ENCODE results near the gene LPCAT3. TPM values are rescaled to one million over a fixed set of nuclear protein-coding genes. Genes with fewer than 3 reads are reported as not detected.
"Not testable (repeated sequence)": the region's sequence is repeated elsewhere in the genome, so short reads cannot be mapped to it uniquely, and the experiment has no call there.

LPCAT3 gene
- total RNA-seq, 3 donors from 2014 or later, result 24.4 to 27.6 (median 25.0) TPM

DNA sequence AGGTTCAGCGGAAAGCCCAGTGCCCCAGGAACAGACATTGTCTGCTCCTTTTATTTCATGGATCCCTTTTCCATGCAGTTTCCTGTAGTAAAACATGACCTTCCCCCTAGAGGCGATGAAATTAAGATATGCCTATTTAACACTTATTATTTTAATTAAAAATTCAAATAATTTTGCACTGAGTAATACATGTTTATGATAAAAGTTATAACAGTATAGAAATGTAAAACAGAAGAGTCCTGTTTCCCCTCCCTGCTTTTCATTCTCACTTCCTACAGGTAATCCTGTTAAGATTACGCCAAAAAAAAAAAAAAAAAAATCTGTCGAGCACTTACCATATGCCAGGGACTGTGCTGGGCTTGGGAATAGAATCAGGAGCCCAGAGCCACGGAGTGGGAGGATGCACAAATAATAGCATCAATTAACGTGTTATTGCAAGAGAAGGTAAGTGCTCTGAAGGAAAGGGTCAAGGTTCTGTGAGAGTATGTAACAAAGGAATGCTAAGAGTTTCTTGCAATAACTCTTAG is 830 bp upstream of the LPCAT3 start:
- Mint-ChIP-seq H3K4me1 (ENCODE audit: low read depth) (peaks cover 20% of the 10 kb centered on the region), H3K36me3 (ENCODE audit: insufficient read depth) (no peaks in the 10 kb centered on the region)
- ATAC-seq, result no peak

GRCh38 chr12:7017870-7018349 is 366 bp downstream of the LPCAT3 start:
- no peaks in the 10 kb centered on the region for H3K9me3 Mint-ChIP-seq
- no peak for DNase-seq

More for the DNA sequence above, 830 bp upstream of the LPCAT3 start:
- DNase-seq, result no peak
- Mint-ChIP-seq H3K27me3 (ENCODE audit: low read depth) (no peaks in the 10 kb centered on the region), H3K4me3 (peak overlapping the region; percentile 88), H3K9me3 (no peaks in the 10 kb centered on the region)

GRCh38 chr12:7016958-7017571 is 1.2 kb downstream of the LPCAT3 start:
- ATAC-seq, result no peak
- Mint-ChIP-seq H3K4me3 (peak overlapping the region; percentile 88), H3K36me3 (ENCODE audit: insufficient read depth) (peaks cover 15% of the 10 kb centered on the region), H3K27me3 (ENCODE audit: low read depth) (no peaks in the 10 kb centered on the region), H3K9me3 (no peaks in the 10 kb centered on the region), H3K4me1 (ENCODE audit: low read depth) (peaks cover 25% of the 10 kb centered on the region)
- no peak for DNase-seq

More at GRCh38 chr12:7017870-7018349, 366 bp downstream of the LPCAT3 start:
- Mint-ChIP-seq H3K4me3 (peak overlapping the region; percentile 88), H3K36me3 (ENCODE audit: insufficient read depth) (peaks cover 10% of the 10 kb centered on the region), H3K4me1 (ENCODE audit: low read depth) (peaks cover 25% of the 10 kb centered on the region), H3K27me3 (ENCODE audit: low read depth) (no peaks in the 10 kb centered on the region)
- peak; percentile 5 to 32 for ATAC-seq

DNA sequence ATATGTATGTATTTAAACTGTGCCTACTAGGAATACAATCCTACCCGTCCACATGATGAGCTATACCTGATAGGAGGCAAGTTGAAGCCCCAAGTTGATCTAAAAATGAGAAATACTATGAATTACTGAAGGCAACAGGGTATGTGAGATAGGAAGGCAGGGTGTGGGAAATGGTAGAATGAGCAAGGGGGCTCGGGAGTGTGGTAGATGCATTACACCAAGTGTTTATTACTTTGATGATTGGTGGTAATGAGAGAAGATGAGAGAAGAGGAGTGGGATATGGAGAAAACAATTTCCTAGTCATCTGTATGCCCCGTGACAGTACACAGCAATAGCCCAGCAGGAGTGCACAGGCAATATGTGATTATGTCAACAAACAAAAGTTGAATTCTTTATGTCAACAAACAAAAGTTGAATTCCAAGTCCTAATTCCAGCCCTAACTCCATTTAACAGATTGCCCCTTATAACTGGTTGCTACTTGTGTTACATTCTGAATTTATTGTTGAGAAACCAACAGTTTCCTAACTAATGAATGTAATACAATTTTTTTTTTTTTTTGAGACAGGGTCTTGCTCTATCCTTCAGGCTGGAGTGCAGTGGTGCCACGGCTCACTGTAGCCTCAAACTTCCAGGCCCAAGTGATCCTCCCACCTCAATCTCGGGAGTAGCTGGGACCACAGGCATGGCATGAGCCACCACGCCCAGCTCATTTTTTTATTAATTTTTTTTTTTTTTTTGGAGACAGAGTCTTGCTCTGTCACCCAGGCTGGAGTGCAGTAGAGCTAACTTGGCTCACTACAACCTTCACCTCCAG is 2.5 kb downstream of the LPCAT3 start:
- DNase-seq (no peak), ATAC-seq (no peak)
- H3K4me3 Mint-ChIP-seq, result no peak overlapping the region
- peaks cover 16% of the 10 kb centered on the region for H3K36me3 Mint-ChIP-seq (ENCODE audit: insufficient read depth)
- H3K9me3 Mint-ChIP-seq, result no peaks in the 10 kb centered on the region
- no peaks in the 10 kb centered on the region for H3K27me3 Mint-ChIP-seq (ENCODE audit: low read depth)
- peaks cover 25% of the 10 kb centered on the region for H3K4me1 Mint-ChIP-seq (ENCODE audit: low read depth)

- Mint-ChIP-seq H3K4me1 (ENCODE audit: low read depth) (peaks cover 39% of the 10 kb centered on the region), H3K36me3 (ENCODE audit: insufficient read depth) (peaks cover 26% of the 10 kb centered on the region), H3K9me3 (no peaks in the 10 kb centered on the region), H3K27me3 (ENCODE audit: low read depth) (no peaks in the 10 kb centered on the region), H3K4me3 (no peak overlapping the region)
- ATAC-seq, result no peak
- no peak for DNase-seq
These were observed 5.2 kb downstream of the LPCAT3 start for GRCh38 chr12:7013101-7013500.

GRCh38 chr12:7012024-7012607 is 6.2 kb downstream of the LPCAT3 start:
- peaks cover 36% of the 10 kb centered on the region for H3K4me1 Mint-ChIP-seq (ENCODE audit: low read depth)
- peaks cover 28% of the 10 kb centered on the region for H3K36me3 Mint-ChIP-seq (ENCODE audit: insufficient read depth)
- H3K9me3 Mint-ChIP-seq, result no peaks in the 10 kb centered on the region
- H3K4me3 Mint-ChIP-seq, result no peak overlapping the region
- DNase-seq (no peak), ATAC-seq (no peak)
- no peaks in the 10 kb centered on the region for H3K27me3 Mint-ChIP-seq (ENCODE audit: low read depth)

DNA sequence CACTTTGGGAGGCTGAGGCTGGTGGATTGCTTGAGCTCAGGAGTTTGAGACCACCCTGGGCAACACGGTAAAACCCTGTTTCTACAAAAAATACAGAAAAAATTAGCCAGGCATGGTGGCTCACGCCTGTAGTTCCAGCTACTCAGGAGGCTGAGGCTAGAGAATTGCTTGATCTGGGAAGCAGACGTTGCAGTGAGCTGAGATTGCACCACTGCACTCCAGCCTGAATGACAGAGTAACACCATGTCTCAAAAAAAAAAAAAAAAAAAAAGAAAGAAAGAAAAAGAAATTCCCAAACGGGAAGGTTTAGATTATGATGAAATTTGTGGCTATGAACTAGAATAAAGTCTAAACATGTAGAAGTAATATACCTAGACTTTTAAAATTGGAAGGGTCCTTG is 6.9 kb downstream of the LPCAT3 start:
- not testable (repeated sequence) for DNase-seq; H3K27me3 Mint-ChIP-seq (ENCODE audit: low read depth); ATAC-seq; H3K9me3 Mint-ChIP-seq; H3K4me3 Mint-ChIP-seq
- Mint-ChIP-seq H3K36me3 (ENCODE audit: insufficient read depth) (peaks cover 28% of the 10 kb centered on the region), H3K4me1 (ENCODE audit: low read depth) (peaks cover 29% of the 10 kb centered on the region)

DNA sequence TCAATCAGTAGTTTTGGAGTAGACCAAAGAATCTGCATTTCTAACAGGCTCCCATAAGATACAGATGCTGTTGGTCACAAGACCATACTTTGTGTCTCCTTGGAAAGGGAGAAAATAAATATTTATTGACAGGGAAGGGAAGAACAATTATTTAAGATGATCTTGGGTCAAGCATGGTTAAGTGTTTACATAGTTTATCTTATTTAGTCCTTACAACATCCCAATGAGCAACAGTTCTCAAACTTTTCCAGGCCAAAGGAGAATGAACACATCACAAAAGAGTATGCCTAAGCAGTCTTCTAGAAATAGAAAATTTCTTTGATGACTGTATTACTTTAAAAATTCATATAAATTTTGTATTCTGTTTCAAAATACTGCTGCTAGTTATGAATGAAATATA is 8.8 kb downstream of the LPCAT3 start:
- H3K9me3 Mint-ChIP-seq, result no peaks in the 10 kb centered on the region
- no peaks in the 10 kb centered on the region for H3K27me3 Mint-ChIP-seq (ENCODE audit: low read depth)
- DNase-seq (no peak), ATAC-seq (no peak)
- peaks cover 28% of the 10 kb centered on the region for H3K4me1 Mint-ChIP-seq (ENCODE audit: low read depth)
- peaks cover 36% of the 10 kb centered on the region for H3K36me3 Mint-ChIP-seq (ENCODE audit: insufficient read depth)
- no peak overlapping the region for H3K4me3 Mint-ChIP-seq

GRCh38 chr12:7008864-7009263 is 9.4 kb downstream of the LPCAT3 start:
- Mint-ChIP-seq H3K36me3 (ENCODE audit: insufficient read depth) (peaks cover 34% of the 10 kb centered on the region), H3K4me3 (no peak overlapping the region), H3K27me3 (ENCODE audit: low read depth) (no peaks in the 10 kb centered on the region), H3K9me3 (no peaks in the 10 kb centered on the region), H3K4me1 (ENCODE audit: low read depth) (peaks cover 25% of the 10 kb centered on the region)
- ATAC-seq (no peak), DNase-seq (no peak)

DNA sequence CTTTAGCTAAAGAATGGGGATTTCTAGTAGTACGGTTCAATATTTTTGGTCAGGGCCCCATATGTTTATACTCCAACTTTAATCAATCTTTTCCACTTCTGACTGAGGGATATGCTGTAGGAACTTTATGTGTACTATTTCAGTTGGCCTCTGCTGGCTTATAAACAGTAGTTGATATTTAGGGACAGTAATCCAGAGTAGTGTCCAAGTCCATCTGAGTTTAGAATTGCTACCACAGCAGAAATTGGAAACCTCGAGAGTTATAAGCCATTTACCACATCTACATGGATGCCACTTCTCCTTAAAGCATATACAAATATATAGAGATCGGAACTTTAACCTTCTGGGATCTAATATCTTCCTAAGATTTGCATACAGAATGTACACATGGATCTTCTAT is 11.6 kb downstream of the LPCAT3 start:
- ATAC-seq (no peak), DNase-seq (no peak)
- Mint-ChIP-seq H3K4me3 (no peak overlapping the region), H3K4me1 (ENCODE audit: low read depth) (peaks cover 22% of the 10 kb centered on the region), H3K9me3 (no peaks in the 10 kb centered on the region), H3K27me3 (ENCODE audit: low read depth) (no peaks in the 10 kb centered on the region), H3K36me3 (ENCODE audit: insufficient read depth) (peaks cover 21% of the 10 kb centered on the region)

GRCh38 chr12:7005311-7005710 is 13.0 kb downstream of the LPCAT3 start:
- Mint-ChIP-seq H3K27me3 (ENCODE audit: low read depth) (no peaks in the 10 kb centered on the region), H3K4me1 (ENCODE audit: low read depth) (peaks cover 22% of the 10 kb centered on the region), H3K9me3 (no peaks in the 10 kb centered on the region), H3K4me3 (no peak overlapping the region), H3K36me3 (ENCODE audit: insufficient read depth) (peaks cover 23% of the 10 kb centered on the region)
- DNase-seq, result no peak
- ATAC-seq, result no peak

DNA sequence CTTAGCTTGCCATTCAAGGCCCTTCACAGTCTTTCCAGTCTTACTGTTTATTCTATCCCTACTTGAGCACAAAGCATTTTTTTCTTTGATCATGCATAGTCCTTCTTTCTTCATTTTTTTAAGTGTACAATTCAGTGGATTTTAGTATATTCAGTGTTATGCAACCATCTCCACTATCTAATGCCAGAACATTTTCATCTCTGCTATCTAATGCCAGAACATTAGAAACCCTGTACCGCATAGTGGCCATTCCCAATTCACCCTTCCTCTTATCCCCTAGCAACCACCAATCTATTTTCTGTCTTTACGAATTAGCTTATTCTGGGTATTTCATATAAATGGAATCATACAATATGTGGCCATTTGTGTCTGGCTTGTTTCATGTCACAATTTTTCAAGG is 13.4 kb downstream of the LPCAT3 start:
- Mint-ChIP-seq H3K4me1 (ENCODE audit: low read depth) (peaks cover 18% of the 10 kb centered on the region), H3K9me3 (no peaks in the 10 kb centered on the region), H3K36me3 (ENCODE audit: insufficient read depth) (peaks cover 18% of the 10 kb centered on the region), H3K4me3 (no peak overlapping the region), H3K27me3 (ENCODE audit: low read depth) (no peaks in the 10 kb centered on the region)
- no peak for ATAC-seq
- DNase-seq, result no peak

- H3K9me3 Mint-ChIP-seq, result no peaks in the 10 kb centered on the region
- ATAC-seq, result no peak
- H3K4me1 Mint-ChIP-seq (ENCODE audit: low read depth), result peaks cover 16% of the 10 kb centered on the region
- no peaks in the 10 kb centered on the region for H3K27me3 Mint-ChIP-seq (ENCODE audit: low read depth)
- peaks cover 16% of the 10 kb centered on the region for H3K36me3 Mint-ChIP-seq (ENCODE audit: insufficient read depth)
- H3K4me3 Mint-ChIP-seq, result no peak overlapping the region
- DNase-seq, result no peak
These were observed 13.9 kb downstream of the LPCAT3 start for GRCh38 chr12:7004287-7004803.

DNA sequence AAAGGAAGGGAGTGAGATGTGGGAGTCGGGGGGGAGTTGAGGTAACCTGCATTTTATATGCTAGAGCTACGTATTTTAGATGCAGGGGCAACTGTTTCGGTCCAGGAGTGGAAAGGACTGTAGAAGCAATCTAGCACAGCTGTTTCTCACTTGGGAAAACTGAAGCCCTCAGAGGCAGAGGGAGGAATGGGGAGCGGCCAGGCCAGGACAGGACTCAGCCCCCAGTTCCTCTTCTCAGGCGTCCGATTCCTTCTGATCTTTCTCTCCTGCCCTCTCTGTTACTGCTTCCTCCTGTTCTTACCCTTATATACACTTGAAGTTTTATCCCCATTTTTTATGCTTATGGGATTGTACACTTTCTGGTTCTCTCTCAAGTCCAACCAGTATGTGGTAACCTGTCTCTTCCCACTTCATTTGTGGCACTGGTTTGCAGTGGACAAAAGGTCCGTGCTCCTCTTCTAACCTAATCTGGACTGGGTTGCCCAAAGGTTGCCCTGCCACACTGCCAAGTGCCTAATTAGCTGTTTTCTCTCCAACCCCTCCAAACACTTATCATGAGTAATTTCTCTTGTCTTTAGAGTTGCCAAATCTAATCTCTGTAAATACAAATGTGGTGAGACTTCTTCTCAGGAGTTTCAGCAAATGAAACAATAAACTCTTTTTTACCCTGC is 16.2 kb downstream of the LPCAT3 start:
- peaks cover 7% of the 10 kb centered on the region for H3K4me1 Mint-ChIP-seq (ENCODE audit: low read depth)
- peaks cover 13% of the 10 kb centered on the region for H3K36me3 Mint-ChIP-seq (ENCODE audit: insufficient read depth)
- H3K9me3 Mint-ChIP-seq, result no peaks in the 10 kb centered on the region
- H3K27me3 Mint-ChIP-seq (ENCODE audit: low read depth), result no peaks in the 10 kb centered on the region
- H3K4me3 Mint-ChIP-seq, result no peak overlapping the region
- DNase-seq, result no peak
- no peak for ATAC-seq
